HCT116 (cell line): ENCODE measurements around the gene SDCCAG8. TPM values are rescaled to one million over a fixed set of nuclear protein-coding genes. Genes with fewer than 3 reads are reported as not detected.
A peak's percentile ranks its signal among the peaks of the same experiment; 100 is the strongest.

Experiments used
- ATAC-seq: fragments of 200-7000 bp; cut with Tn5 transposase; 2 replicates; pipeline ENCODE4 v1.9.1; 2020; ENCODE audit warnings: mild to moderate bottlenecking, moderate library complexity
- BruUV-seq: library from RNA; stranded (reverse); fragments of 400-500 nt; replicated peaks from 2 replicates; lab custom pipeline; 2021; lab: Mats Ljungman, UMichigan
- CTCF ChIA-PET: fragments of 300-600 bp; sonication (Branson Sonifier 250); formaldehyde crosslinking; loops from one replicate; lab custom pipeline; 2021; ENCODE audit warnings: antibody characterized with exemption; lab: Charles Lee
- POLR2A ChIA-PET: fragments of 300-600, 350-600 bp; sonication (Branson Sonifier 250); formaldehyde crosslinking; loops from one replicate; lab custom pipeline; 2021; ENCODE audit warnings: antibody characterized with exemption; lab: Charles Lee
- RAD21 ChIA-PET, 2 experiments: fragments of 300-600 bp; sonication (Branson Sonifier 250); formaldehyde crosslinking; loops; one replicate each; lab custom pipeline; 2023; ENCODE audit warnings: low total read pairs in 2 of 2; ENCODE audit not compliant: uncharacterized antibody in 2 of 2, unreplicated experiment in 2 of 2, low non-redundant PET in 1 of 2; lab: Charles Lee
- DNase-seq: peaks from one replicate; pipeline ENCODE4 v3.0.0-alpha.2; 2010; ENCODE audit warnings: low read depth, low spot score
- H2AFZ ChIP-seq: fragments of 200-600 bp; shearing (Covaris generic), sonication (generic); 2 replicates; pipeline ENCODE4 v1.6.1; 2017; ENCODE audit warnings: low read depth, mixed run types, mixed read lengths, antibody characterized with exemption, low read length; ENCODE audit not compliant: poor library complexity, severe bottlenecking
- H3K27ac ChIP-seq: 2 replicates; pipeline ENCODE4 v1.5.1; 2012; ENCODE audit warnings: low read depth, low read length
- H3K27me3 ChIP-seq: fragments of 200-600 bp; sonication (generic); 2 replicates; pipeline ENCODE4 v1.6.1; 2016; ENCODE audit warnings: mixed run types, low read length, mixed read lengths; ENCODE audit not compliant: insufficient read depth
- H3K36me3 ChIP-seq, 2 experiments: fragments of 200-500 bp in 1 of 2; fragments of 200-600 bp in 1 of 2; sonication (Bioruptor generic) in 1 of 2; sonication (generic) in 1 of 2; 2 replicates each; pipeline versions ENCODE4 v1.5.1 to v1.6.1; 2014 to 2016; ENCODE audit warnings: low read length in 2 of 2, inconsistent platforms in 1 of 2, mixed read lengths in 1 of 2, mixed run types in 1 of 2; ENCODE audit not compliant: insufficient read depth in 2 of 2, control insufficient read depth in 1 of 2
- H3K4me1 ChIP-seq, 2 experiments: fragments of 200-600 bp in 1 of 2; sonication (generic) in 1 of 2; 2 replicates each; pipeline versions ENCODE4 v1.5.1 to v1.6.1; 2012 to 2017; ENCODE audit warnings: low read length in 2 of 2, inconsistent platforms in 1 of 2, mild to moderate bottlenecking in 1 of 2, mixed read lengths in 1 of 2, mixed run types in 1 of 2, moderate library complexity in 1 of 2; ENCODE audit not compliant: insufficient read depth in 2 of 2, control insufficient read depth in 1 of 2
- H3K4me2 ChIP-seq: fragments of 200-600 bp; sonication (generic); 2 replicates; pipeline ENCODE4 v1.6.1; 2017; ENCODE audit warnings: mixed run types, low read length, mixed read lengths
- H3K4me3 ChIP-seq, 2 experiments: fragments of 200-600 bp in 1 of 2; sonication (generic) in 1 of 2; replicated peaks in 1 of 2; 2 replicates each; pipeline ENCODE4 v1.5.1; 2011 to 2016; ENCODE audit warnings: low read length in 2 of 2, control low read depth in 1 of 2, low read depth in 1 of 2, mild to moderate bottlenecking in 1 of 2, mixed read lengths in 1 of 2, mixed run types in 1 of 2
- H3K79me2 ChIP-seq: fragments of 200-600 bp; sonication (generic); 2 replicates; pipeline ENCODE4 v1.6.1; 2017; ENCODE audit warnings: mild to moderate bottlenecking, mixed run types, low read length, moderate library complexity, mixed read lengths; ENCODE audit not compliant: insufficient read depth
- H3K9ac ChIP-seq: fragments of 200-600 bp; sonication (generic); 2 replicates; pipeline ENCODE4 v1.6.1; 2016; ENCODE audit warnings: low read length, mixed read lengths
- H3K9me2 ChIP-seq: fragments of 200-600 bp; sonication (generic), shearing (Covaris generic); 2 replicates; pipeline ENCODE4 v1.6.1; 2017; ENCODE audit warnings: mixed run types, mild to moderate bottlenecking, moderate library complexity; ENCODE audit not compliant: insufficient read depth
- H3K9me3 ChIP-seq, 2 experiments: fragments of 200-500 bp in 1 of 2; fragments of 200-600 bp in 1 of 2; sonication (Bioruptor generic) in 1 of 2; sonication (generic) in 1 of 2; 2 replicates each; pipeline ENCODE4 v1.6.1; 2014 to 2017; ENCODE audit warnings: low read length in 2 of 2, mixed read lengths in 2 of 2, inconsistent platforms in 1 of 2, low read depth in 1 of 2, mild to moderate bottlenecking in 1 of 2, mixed run types in 1 of 2, moderate library complexity in 1 of 2; ENCODE audit not compliant: control insufficient read depth in 1 of 2, insufficient read depth in 1 of 2
- H4K20me1 ChIP-seq: fragments of 200-600 bp; sonication (generic), shearing (Covaris generic); 2 replicates; pipeline ENCODE4 v1.6.1; 2017; ENCODE audit warnings: mixed run types, mild to moderate bottlenecking, moderate library complexity; ENCODE audit not compliant: insufficient read depth
- CTCF ChIP-seq, 3 experiments: fragments of 200-600 bp in 1 of 3; sonication (generic) in 1 of 3; IDR thresholded peaks in 2 of 3; conservative IDR thresholded peaks in 1 of 3; 2 replicates each; pipeline ENCODE4 v1.5.1; 2012 to 2017; ENCODE audit warnings: low read depth in 2 of 3, low read length in 2 of 3, antibody characterized with exemption in 1 of 3, borderline replicate concordance in 1 of 3, control low read depth in 1 of 3, mild to moderate bottlenecking in 1 of 3, mixed read lengths in 1 of 3, mixed run types in 1 of 3, moderate library complexity in 1 of 3; ENCODE audit not compliant: insufficient read depth in 1 of 3
- MAX ChIP-seq: IDR thresholded peaks from 2 replicates; pipeline ENCODE4 v1.6.1; 2012
- POLR2AphosphoS5 ChIP-seq: IDR thresholded peaks from 2 replicates; pipeline ENCODE4 v1.6.1; 2011; ENCODE audit warnings: mild to moderate bottlenecking, low read depth, low read length, moderate library complexity
- REST ChIP-seq: IDR thresholded peaks from 2 replicates; pipeline ENCODE4 v1.6.1; 2012; ENCODE audit warnings: low read depth
- ZFX ChIP-seq: fragments of 450-650 bp; IDR thresholded peaks from 2 replicates; pipeline ENCODE4 v1.6.1; 2017
- ZNF274 ChIP-seq: fragments of 200-500 bp; sonication (Bioruptor generic); IDR thresholded peaks from 2 replicates; pipeline ENCODE4 v1.6.1; 2014; ENCODE audit warnings: mild to moderate bottlenecking, low read depth, low read length, inconsistent platforms
- intact Hi-C: fragments of 100-400 bp; cut with micrococcal nuclease; formaldehyde crosslinking; loops from 2 replicates; pipeline ENCODE4 v1.10.0; 2022
- total RNA-seq: library from RNA; stranded (reverse); gene quantifications from one replicate; pipeline ENCODE4 v1.2.1, GENCODE V29; 2021; ENCODE audit not compliant: unreplicated experiment

The SDCCAG8 gene
- total RNA-seq, 1 experiment from 2014 or later, result 38.2 TPM

- ATAC-seq (peak; percentile 90), DNase-seq (peak; percentile 33)
- H3K9me3 ChIP-seq, result no peaks in the 10 kb centered on the region
- H3K4me3 ChIP-seq, result peak overlapping the region; percentile 64 to 66
- BruUV-seq, result TSS peak; percentile 49
- H3K9ac ChIP-seq, result peak overlapping the region; percentile 73
- TF ChIP-seq MAX (0 out of 2 replicates have a peak, but pooled peaks have one; percentile 17), CTCF (IDR thresholded peaks at IDR 0.05 in 2 of 3, conservative IDR thresholded peaks at IDR 0.05 in 1 of 3; ENCODE audit: borderline replicate concordance in 1 of 3, insufficient read depth in 1 of 3, low read depth in 2 of 3, low read length in 2 of 3) (no peak), ZNF274 (no peak), REST (no peak), POLR2AphosphoS5 (peak; percentile 58; the same call in 1 of the 2 replicates), ZFX (peak; percentile 62; the same call in 1 of the 2 replicates)
- peaks cover 0 to 2% of the 10 kb centered on the region in 2 experiments; a peak in 1 of 4 replicates for H3K36me3 ChIP-seq
- ChIA-PET CTCF (no interaction called here), RAD21 (no interaction called here), POLR2A (no interaction called here)
- peaks cover 12% of the 10 kb centered on the region; the same call in 1 of the 2 replicates for H3K79me2 ChIP-seq
- H3K4me2 ChIP-seq, result peak overlapping the region; percentile 79
- H3K4me1 ChIP-seq, result peaks cover 0 to 17% of the 10 kb centered on the region in 2 experiments; a peak in 2 of 4 replicates
- peak overlapping the region; percentile 26 for H2AFZ ChIP-seq
- no peaks in the 10 kb centered on the region for H4K20me1 ChIP-seq
- peak overlapping the region; percentile 27; the same call in 1 of the 2 replicates for H3K27ac ChIP-seq
- intact Hi-C loops, result no loop called here
- no peaks in the 10 kb centered on the region for H3K27me3 ChIP-seq
- H3K9me2 ChIP-seq, result no peaks in the 10 kb centered on the region
These were observed 231.9 kb downstream of the SDCCAG8 start for GRCh38 chr1:243487649-243488227.
